HG02623 (cell line): Measurements from ENCODE around the gene RRP15.

ENCODE experiments used
- ATAC-seq: cut with Tn5 transposase; IDR thresholded peaks from one replicate; pipeline ENCODE4 v1.9.1; 2021; ENCODE audit warnings: moderate library complexity; ENCODE audit not compliant: unreplicated experiment

The RRP15 gene

DNA sequence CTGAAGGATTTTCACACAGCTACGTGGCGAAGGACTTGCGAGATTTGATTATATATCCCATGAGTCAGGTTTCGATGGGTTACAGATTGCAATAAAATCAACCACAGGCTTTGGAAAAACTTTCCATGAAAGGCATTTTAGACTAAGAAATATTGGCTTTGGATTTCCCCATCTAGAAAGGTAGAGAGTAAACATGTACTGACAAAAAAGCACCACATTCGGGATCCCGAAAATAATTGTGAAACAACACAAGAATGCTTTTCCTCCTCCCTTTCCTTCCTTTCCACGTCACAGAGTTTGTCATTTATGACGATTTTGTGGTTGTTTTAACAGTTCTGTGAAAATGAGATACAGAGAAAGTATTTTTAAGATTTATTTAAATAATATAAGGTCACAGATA, 98.6 kb downstream of the RRP15 start:
- no peak for ATAC-seq

GRCh38 chr1:218384581-218384993, 99.5 kb downstream of the RRP15 start:
- no peak for ATAC-seq
